WERI-Rb-1 (cell line): ENCODE results near the gene DCTN1.

Experiments
- DNase-seq: peaks from one replicate; pipeline ENCODE4 v3.0.0-alpha.2; 2020
- H3K27ac ChIP-seq: fragments of 250-450 bp; sonication (Bioruptor Pico); 2 replicates; pipeline ENCODE4 v1.5.1; 2020; ENCODE audit warnings: mild to moderate bottlenecking, moderate library complexity
- H3K27me3 ChIP-seq: fragments of 250-450 bp; sonication (Bioruptor Pico); 2 replicates; pipeline ENCODE4 v1.5.1; 2021; ENCODE audit warnings: mild to moderate bottlenecking, low read depth, moderate library complexity; ENCODE audit not compliant: insufficient read depth, severe bottlenecking
- H3K36me3 ChIP-seq: fragments of 250-450 bp; sonication (Bioruptor Pico); 2 replicates; pipeline ENCODE4 v1.5.1; 2020; ENCODE audit warnings: mild to moderate bottlenecking, moderate library complexity
- H3K4me3 ChIP-seq: 2 replicates; pipeline ENCODE4 v1.5.1; 2011; ENCODE audit warnings: low read depth, mild to moderate bottlenecking, control low read depth, low read length
- H3K9me3 ChIP-seq: fragments of 250-450 bp; sonication (Bioruptor Pico); 2 replicates; pipeline ENCODE4 v1.5.1; 2021; ENCODE audit warnings: mild to moderate bottlenecking, moderate library complexity; ENCODE audit not compliant: severe bottlenecking
- TF ChIP-seq, protein P1 (sequence below): IDR thresholded peaks from 2 replicates; pipeline ENCODE4 v1.5.1; 2011; ENCODE audit warnings: low read depth, mild to moderate bottlenecking, control low read depth, inconsistent platforms, low read length

Gene DCTN1

DNA sequence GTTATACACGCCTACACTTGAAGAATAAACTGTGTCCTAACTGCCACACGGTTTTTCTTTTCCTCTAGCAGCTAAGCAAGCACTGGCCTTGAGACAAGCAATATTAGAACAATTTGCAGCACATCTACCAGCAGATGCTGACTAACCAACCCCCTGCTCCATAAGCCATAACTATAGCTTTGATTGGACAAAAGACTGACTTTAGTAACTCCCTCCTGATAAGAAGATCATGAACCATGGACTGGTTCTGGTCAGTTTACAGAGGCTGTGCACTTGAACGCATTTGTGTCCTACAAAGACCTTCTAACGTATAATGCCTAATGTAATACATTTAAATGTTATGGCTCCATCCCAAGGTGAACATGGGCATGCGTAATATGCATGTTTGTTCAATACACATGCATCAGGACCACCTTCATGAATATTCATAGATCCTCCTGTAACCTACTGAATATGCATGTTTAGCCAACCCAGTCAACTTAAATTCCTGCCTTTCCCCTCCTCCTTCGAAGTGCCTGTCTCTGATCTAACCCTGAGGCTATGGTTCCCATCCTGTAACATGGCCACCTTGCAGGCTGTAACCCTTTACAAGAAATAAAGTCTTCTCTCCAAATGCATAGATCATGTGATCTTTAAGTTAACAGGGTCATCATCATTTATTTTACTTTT lies 63.4 kb downstream of the DCTN1 start:
- TF ChIP-seq, protein P1, sequence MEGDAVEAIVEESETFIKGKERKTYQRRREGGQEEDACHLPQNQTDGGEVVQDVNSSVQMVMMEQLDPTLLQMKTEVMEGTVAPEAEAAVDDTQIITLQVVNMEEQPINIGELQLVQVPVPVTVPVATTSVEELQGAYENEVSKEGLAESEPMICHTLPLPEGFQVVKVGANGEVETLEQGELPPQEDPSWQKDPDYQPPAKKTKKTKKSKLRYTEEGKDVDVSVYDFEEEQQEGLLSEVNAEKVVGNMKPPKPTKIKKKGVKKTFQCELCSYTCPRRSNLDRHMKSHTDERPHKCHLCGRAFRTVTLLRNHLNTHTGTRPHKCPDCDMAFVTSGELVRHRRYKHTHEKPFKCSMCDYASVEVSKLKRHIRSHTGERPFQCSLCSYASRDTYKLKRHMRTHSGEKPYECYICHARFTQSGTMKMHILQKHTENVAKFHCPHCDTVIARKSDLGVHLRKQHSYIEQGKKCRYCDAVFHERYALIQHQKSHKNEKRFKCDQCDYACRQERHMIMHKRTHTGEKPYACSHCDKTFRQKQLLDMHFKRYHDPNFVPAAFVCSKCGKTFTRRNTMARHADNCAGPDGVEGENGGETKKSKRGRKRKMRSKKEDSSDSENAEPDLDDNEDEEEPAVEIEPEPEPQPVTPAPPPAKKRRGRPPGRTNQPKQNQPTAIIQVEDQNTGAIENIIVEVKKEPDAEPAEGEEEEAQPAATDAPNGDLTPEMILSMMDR = no peak
- no peak for DNase-seq
- Histone ChIP-seq H3K27me3 (no peaks in the 10 kb centered on the region), H3K27ac (no peak overlapping the region), H3K9me3 (no peaks in the 10 kb centered on the region), H3K4me3 (no peak overlapping the region), H3K36me3 (peaks cover 10% of the 10 kb centered on the region)

DNA sequence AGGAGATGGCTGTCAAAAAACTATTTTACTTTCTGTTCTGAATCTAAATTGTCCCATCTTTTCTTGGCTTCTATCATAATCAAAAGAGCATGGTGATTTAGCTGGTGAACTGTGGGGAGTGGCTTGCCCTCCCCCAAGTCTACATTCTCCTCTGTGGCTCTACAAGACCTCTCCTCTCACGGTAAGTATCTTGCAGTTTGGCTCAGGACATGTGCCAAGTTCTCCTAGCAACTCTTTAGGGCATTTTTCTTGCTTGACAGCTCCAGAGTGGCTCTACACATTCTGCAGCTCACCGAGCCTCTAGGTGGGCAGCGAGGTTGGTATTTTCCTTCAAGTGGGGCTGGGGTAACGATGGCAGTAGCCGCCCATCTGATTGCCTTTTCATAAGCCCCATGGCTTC lies 66.0 kb downstream of the DCTN1 start:
- peaks cover 8% of the 10 kb centered on the region for H3K36me3 ChIP-seq
- no peaks in the 10 kb centered on the region for H3K9me3 ChIP-seq
- TF ChIP-seq, protein P1 = no peak
- no peak overlapping the region for H3K27ac ChIP-seq
- DNase-seq = no peak
- no peaks in the 10 kb centered on the region for H3K27me3 ChIP-seq
- no peak overlapping the region for H3K4me3 ChIP-seq

DNA sequence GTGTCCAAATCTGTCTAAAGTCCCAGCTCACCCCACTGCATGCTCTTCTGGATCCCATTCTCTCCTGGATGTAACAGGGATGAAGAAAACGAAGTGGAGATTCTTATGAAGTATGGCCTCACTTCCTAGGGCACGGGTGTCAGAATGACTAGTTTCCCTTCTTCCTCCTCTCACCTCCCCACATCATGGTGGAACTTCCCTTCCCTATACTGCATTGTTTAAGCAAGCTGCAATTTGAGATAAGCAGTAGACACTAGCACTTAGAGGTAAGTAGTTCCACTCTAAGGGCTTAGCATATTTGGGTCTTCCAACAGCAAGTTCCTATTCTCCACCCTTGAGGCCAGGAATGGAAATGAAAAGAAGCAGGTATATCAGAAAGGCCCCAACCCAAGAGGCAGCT lies 66.6 kb downstream of the DCTN1 start:
- TF ChIP-seq, protein P1 = no peak
- Histone ChIP-seq H3K27me3 (no peaks in the 10 kb centered on the region), H3K4me3 (no peak overlapping the region), H3K27ac (no peak overlapping the region), H3K9me3 (no peaks in the 10 kb centered on the region), H3K36me3 (peaks cover 8% of the 10 kb centered on the region)
- DNase-seq = no peak

DNA sequence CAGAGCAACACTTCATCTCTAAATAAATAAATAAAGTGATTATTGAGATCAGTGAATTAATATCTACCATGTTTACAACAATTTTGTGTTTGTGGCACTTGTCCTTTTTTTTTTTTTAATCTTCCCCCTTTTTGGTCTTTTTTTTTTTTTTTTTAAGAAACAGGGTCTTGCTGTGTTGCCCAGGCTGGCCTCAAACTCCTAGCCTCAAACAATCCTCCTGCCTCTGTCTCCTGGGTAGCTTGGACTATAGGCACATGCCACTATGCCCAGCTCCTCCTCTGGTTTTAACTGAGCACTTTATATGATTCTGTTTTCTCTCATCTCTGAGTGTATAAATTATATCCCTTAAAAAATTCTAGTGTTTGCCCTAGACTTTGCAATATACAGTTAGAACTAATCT lies 67.2 kb downstream of the DCTN1 start:
- Histone ChIP-seq H3K9me3 (no peaks in the 10 kb centered on the region), H3K4me3 (no peak overlapping the region), H3K27me3 (no peaks in the 10 kb centered on the region), H3K27ac (no peak overlapping the region), H3K36me3 (peaks cover 8% of the 10 kb centered on the region)
- TF ChIP-seq, protein P1 = no peak
- no peak for DNase-seq
